Activated naive CD8-positive, alpha-beta T cell treated with anti-CD3 and anti-CD28 coated beads, Interleukin-2, amount 50 U/mL, for 24 hours (primary cell): ENCODE data around the gene LYZL2.
"Not testable (repeated sequence)": the region's sequence is repeated elsewhere in the genome, so short reads cannot be mapped to it uniquely, and the experiment has no call there.

Experiments used
- ATAC-seq: fragments of 150-1000 bp; cut with Tn5 transposase; one replicate; pipeline ENCODE4 v1.10.0; 2021
- DNase-seq: peaks from one replicate; pipeline ENCODE4 v3.0.0; 2021
- H3K27ac Mint-ChIP-seq: one replicate; pipeline ENCODE4 v1.8.0; 2021; ENCODE audit warnings: mild to moderate bottlenecking, mixed read lengths
- H3K27me3 Mint-ChIP-seq: one replicate; pipeline ENCODE4 v1.8.0; 2021; ENCODE audit warnings: mixed read lengths
- H3K36me3 Mint-ChIP-seq: one replicate; pipeline ENCODE4 v1.8.0; 2021; ENCODE audit warnings: low read depth, mixed read lengths
- H3K4me1 Mint-ChIP-seq: one replicate; pipeline ENCODE4 v1.8.0; 2021; ENCODE audit warnings: mixed read lengths
- H3K4me3 Mint-ChIP-seq: one replicate; pipeline ENCODE4 v1.8.0; 2021; ENCODE audit warnings: mild to moderate bottlenecking, moderate library complexity, mixed read lengths
- H3K9me3 Mint-ChIP-seq: one replicate; pipeline ENCODE4 v1.8.0; 2021; ENCODE audit warnings: mixed read lengths

Gene LYZL2

DNA sequence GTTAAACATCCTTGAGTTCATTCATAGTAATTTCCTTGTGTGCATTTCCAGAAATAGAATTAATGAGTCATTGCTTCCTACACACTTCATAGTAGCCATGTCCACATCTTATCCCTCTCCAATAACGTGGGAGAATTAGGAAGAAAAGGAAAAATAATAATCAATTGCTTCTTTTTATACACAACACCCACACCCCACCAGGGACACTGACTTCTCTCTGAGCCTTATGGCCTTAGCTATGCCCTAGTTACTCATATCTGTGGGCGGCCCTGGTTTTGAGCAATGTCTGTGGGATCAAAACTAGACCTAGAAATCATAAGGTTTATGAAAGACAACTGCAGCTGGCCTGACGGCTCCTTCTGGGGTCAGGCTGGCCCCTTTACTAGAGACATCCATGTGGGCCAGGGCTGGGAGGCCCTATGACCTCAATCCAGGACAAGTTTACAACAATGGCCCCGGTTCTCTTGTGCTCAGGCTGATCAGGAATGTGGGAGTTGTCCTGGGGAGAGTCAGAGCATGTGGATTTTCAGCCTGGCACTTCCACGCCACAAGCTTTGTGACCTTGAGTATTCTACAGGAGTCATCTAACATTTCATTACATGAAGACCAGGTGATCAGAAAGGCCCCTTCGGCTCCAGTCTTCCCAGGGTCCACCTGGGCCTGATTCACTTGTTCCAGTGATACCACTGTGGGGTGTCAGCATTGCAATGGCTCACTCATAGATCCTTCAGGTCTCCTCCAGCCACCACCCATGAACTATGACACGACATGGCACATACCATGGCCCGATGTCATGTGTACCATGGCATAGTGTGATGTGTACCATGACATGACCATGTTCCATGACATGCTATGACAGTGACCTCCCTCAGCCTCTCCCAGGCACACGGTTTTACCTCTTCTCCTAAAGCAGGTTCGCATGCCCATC lies 22.2 kb upstream of the LYZL2 start:
- H3K27ac Mint-ChIP-seq, H3K9me3 Mint-ChIP-seq, H3K4me3 Mint-ChIP-seq, H3K36me3 Mint-ChIP-seq: not testable (repeated sequence)
- ATAC-seq = peak; percentile 84
- peak; percentile 8 for DNase-seq
- H3K27me3 Mint-ChIP-seq = peaks cover 35% of the 10 kb centered on the region
- peaks cover 17% of the 10 kb centered on the region for H3K4me1 Mint-ChIP-seq

DNA sequence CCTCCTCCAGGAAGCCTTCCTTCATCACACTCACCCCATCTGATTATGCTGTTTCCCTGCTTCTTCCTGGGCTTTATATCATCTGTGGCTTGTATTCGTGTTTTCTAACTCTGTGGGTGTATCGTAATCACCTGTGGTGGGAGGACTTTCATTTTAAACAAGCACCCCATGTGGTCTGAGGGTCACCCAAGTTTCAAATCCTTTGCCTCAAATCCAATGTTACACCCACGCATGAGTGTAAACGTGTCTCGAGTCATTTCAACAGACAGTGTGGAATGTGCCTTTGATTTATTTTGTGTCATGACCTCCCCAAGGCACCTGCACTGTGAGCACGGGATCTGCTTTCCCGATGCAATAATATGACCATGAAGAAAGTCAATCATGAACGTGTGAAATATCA lies 17.5 kb upstream of the LYZL2 start:
- ATAC-seq (peak; percentile 16), DNase-seq (peak; percentile 6)
- Mint-ChIP-seq H3K4me1 (peaks cover 17% of the 10 kb centered on the region), H3K9me3 (no peaks in the 10 kb centered on the region), H3K4me3 (no peak overlapping the region), H3K27me3 (peaks cover 37% of the 10 kb centered on the region), H3K27ac (no peak overlapping the region), H3K36me3 (no peaks in the 10 kb centered on the region)

DNA sequence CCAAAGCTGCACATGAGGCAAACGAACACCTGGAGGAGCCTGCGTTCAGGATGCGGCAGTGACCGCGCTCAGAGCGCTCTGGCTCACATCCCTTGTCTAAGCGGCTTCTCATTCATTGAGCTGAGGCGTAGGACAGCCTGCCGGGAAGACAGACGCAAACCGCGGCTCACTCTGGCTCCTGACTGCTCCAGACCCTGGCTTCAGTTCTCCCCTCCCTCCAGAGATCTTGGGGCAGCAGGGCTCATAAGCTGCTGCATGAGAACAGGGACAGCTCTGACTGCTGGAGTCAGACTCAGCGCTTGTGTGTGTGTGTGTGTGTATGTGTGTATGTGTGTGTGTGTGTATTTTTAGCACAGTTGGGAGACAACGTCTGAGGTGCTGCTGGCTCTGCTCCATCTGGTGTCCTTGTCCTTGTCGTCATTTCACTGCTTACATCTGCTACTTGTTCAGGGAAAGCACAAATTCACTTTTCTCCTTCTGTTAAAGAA lies 15.8 kb upstream of the LYZL2 start:
- no peak for ATAC-seq
- no peak overlapping the region for H3K27ac Mint-ChIP-seq
- DNase-seq = no peak
- H3K36me3 Mint-ChIP-seq = no peaks in the 10 kb centered on the region
- peaks cover 9% of the 10 kb centered on the region for H3K4me1 Mint-ChIP-seq
- H3K9me3 Mint-ChIP-seq = no peaks in the 10 kb centered on the region
- H3K4me3 Mint-ChIP-seq = no peak overlapping the region
- H3K27me3 Mint-ChIP-seq = peaks cover 47% of the 10 kb centered on the region

DNA sequence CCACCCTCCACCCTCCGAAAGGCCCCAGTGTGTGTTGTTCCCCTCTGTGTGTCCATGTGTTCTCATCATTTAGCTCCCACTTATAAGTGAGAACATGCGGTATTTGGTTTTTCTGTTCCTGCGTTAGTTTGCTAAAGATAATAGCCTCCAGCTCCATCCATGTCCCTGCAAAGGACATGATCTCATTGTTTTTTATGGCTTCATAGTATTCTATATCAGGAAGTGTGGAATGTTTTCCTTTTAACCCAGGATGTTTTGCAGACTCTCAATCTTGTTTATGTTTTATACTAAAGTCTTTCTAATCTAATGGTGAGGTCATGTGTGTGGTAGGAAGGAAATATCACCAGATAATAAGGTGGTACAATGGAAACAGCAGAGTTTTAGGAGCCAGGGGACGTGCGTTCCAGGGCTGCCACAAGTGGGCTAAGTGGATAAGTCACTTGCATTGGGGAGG lies 14.9 kb upstream of the LYZL2 start:
- not testable (repeated sequence) for H3K36me3 Mint-ChIP-seq, H3K27ac Mint-ChIP-seq, H3K9me3 Mint-ChIP-seq, H3K4me3 Mint-ChIP-seq, DNase-seq, ATAC-seq
- Mint-ChIP-seq H3K27me3 (peaks cover 51% of the 10 kb centered on the region), H3K4me1 (peaks cover 12% of the 10 kb centered on the region)

DNA sequence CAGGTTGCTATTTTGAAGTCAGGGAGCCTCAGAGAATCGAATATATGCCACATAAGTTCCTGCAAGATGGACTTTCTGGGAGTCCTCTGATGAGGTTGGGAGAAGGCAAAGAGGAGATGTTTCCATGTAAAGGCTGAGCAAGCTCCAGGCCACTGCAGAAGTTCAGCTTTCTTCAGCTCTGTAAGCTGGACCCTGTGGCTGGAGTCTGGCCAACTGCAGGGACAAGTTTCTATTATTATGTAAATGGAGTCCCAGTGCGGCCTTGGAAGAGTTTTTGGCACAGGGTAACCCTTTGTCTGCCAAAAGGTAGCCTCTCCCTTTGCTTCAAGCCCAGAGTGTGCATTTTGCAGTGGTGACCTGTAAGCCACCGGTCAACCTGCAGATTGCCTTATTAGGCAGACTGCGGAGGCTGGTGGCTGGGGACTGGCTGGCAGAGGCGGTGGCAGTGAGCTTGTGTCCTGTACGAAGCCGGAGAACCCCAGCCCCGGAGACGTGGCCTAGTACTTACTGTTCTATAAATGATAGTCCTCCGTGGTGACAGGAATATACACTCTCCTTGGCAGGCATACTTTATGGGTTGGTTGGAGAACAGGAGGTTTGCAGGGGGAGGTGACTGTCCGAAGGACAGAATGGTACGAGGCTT lies 14.1 kb upstream of the LYZL2 start:
- not testable (repeated sequence) for ATAC-seq, H3K9me3 Mint-ChIP-seq, DNase-seq, H3K27ac Mint-ChIP-seq, H3K4me3 Mint-ChIP-seq, H3K36me3 Mint-ChIP-seq
- H3K27me3 Mint-ChIP-seq = peaks cover 45% of the 10 kb centered on the region
- peaks cover 12% of the 10 kb centered on the region for H3K4me1 Mint-ChIP-seq

DNA sequence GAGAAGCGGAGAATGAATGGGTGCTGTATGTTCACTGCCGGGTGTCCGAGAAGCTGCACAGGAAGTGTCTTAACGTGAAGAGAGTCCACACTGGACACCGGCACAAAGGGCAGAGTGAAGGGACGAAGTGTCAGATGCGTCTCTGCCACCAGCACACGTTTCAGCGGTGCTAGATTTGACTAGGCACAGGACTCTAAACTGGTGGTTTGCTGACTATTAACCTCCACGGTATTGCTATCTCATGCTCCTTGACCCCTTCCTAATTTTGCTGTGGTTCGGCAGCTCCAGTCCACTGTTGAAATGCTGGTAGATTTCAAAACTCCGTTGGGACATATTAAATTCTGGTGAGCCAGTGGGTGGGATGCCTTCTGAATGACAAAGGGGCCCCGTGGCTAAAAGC lies 13.3 kb upstream of the LYZL2 start:
- Mint-ChIP-seq H3K4me1 (peaks cover 12% of the 10 kb centered on the region), H3K27me3 (peaks cover 45% of the 10 kb centered on the region)
- ATAC-seq, H3K36me3 Mint-ChIP-seq, H3K9me3 Mint-ChIP-seq, H3K4me3 Mint-ChIP-seq, H3K27ac Mint-ChIP-seq, DNase-seq: not testable (repeated sequence)

DNA sequence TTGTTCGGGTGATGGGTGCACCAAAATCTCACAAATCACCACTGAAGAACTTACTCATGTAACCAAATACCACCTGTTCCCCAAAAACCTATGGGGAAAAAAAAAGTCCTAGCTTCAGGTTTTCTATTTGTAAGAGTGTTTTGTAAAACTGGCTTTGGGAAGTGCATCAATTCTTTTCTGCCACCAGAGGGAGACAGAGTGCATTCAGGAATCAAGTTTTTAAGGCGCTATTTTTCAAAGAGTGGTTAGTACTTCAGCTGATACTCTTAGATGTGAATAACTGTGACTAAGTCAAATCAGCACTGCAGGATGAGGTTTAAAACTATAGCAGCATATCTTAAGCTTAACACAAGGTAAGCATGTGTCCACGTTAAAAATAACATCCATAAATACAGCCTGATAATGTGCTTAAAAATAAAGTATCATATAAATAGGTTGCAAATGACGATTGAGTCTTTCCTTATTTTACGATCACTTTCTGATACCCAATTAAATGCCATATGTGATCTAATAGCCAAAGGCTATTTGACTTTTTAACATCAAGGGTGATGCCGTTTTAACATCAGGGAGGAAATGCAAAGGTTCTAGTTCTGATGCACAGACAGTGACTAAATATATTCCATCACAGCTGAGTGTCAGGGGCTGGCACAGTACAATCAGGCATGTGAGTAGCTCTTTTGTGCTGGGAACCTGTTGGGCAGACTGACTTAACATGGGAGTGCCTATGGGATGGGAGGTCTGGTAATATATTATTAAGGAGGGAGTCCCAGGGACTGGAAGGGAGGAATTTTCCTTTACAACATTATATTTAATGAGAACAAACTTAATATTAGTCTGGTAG lies 10.6 kb upstream of the LYZL2 start:
- no peak overlapping the region for H3K27ac Mint-ChIP-seq
- peak; percentile 15 for DNase-seq
- ATAC-seq = no peak
- peaks cover 31% of the 10 kb centered on the region for H3K27me3 Mint-ChIP-seq
- no peaks in the 10 kb centered on the region for H3K9me3 Mint-ChIP-seq
- H3K36me3 Mint-ChIP-seq = no peaks in the 10 kb centered on the region
- H3K4me3 Mint-ChIP-seq = no peak overlapping the region
- H3K4me1 Mint-ChIP-seq = peaks cover 3% of the 10 kb centered on the region

DNA sequence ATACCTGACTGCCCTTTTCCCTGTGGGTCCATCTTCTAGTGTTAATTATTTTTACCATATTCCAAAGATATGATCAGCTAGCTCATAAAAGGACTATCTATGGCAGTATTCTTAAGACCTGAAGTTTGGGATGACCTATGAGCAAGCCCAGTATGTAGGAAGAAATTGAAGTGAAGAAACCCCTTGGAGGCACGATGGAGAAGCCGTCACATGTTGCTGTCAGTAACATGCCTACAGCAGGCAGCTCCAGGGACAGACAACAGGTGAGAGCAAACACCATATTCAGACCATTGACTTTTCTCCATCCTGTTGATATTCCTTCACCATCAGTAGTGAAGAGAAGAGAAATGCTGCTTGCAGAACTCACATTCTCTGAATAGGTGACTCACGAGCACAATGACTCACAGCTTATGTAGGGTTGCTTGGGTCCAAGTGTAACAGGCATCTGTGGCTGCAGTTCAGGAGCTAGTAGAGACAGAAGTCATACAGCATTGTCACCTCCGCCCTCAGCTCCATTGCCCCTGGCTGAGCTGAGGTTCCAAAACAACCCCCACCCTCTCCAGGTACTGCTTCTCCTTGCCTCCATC lies 8.4 kb upstream of the LYZL2 start:
- peaks cover 3% of the 10 kb centered on the region for H3K4me1 Mint-ChIP-seq
- H3K4me3 Mint-ChIP-seq = no peak overlapping the region
- H3K27ac Mint-ChIP-seq = no peak overlapping the region
- H3K9me3 Mint-ChIP-seq = no peaks in the 10 kb centered on the region
- no peaks in the 10 kb centered on the region for H3K36me3 Mint-ChIP-seq
- peaks cover 31% of the 10 kb centered on the region for H3K27me3 Mint-ChIP-seq
- peak; percentile 94 for ATAC-seq
- no peak for DNase-seq

DNA sequence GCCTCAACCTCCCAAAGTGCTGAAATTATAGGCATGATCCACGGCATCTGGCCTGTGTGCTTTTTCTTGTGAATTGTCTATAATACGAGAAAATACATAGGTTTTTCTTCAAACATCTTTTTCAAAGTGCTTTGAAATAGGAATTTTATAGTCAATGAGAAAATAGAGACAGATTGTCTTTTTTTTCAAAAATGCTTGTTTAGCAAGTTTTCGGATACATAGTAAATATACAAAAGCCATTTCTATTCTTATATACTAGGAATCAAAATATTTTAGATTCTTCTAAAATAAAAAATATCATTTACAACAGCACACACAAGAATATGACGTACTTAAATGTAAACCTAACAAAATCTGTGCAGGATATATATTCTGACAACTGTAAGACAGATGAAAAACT lies 1.6 kb upstream of the LYZL2 start:
- DNase-seq = no peak
- H3K4me1 Mint-ChIP-seq = no peaks in the 10 kb centered on the region
- H3K4me3 Mint-ChIP-seq = no peak overlapping the region
- H3K27me3 Mint-ChIP-seq = peaks cover 23% of the 10 kb centered on the region
- no peaks in the 10 kb centered on the region for H3K9me3 Mint-ChIP-seq
- no peak overlapping the region for H3K27ac Mint-ChIP-seq
- no peak for ATAC-seq
- no peaks in the 10 kb centered on the region for H3K36me3 Mint-ChIP-seq

DNA sequence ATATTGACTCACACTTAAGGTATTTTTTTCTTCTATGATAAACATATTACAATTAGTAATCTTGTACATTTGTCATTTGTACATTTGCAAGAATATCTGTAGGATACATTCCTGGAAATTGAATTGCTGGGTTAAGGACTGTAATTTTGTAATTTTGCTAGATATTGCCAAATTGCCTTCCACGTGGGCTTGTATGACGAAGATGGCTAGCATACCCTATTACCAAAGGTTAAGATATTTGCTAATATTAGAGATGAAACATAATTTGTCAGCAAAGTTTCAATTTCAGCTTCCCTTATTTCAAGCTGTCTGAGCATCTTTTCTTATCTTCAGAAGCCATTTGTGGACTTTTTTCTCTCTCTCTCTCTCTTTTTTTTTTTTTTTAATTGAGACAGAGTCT lies 1.0 kb upstream of the LYZL2 start:
- Mint-ChIP-seq H3K4me1 (no peaks in the 10 kb centered on the region), H3K9me3 (no peaks in the 10 kb centered on the region), H3K4me3 (no peak overlapping the region), H3K27me3 (peaks cover 23% of the 10 kb centered on the region), H3K27ac (no peak overlapping the region), H3K36me3 (no peaks in the 10 kb centered on the region)
- ATAC-seq (no peak), DNase-seq (no peak)

DNA sequence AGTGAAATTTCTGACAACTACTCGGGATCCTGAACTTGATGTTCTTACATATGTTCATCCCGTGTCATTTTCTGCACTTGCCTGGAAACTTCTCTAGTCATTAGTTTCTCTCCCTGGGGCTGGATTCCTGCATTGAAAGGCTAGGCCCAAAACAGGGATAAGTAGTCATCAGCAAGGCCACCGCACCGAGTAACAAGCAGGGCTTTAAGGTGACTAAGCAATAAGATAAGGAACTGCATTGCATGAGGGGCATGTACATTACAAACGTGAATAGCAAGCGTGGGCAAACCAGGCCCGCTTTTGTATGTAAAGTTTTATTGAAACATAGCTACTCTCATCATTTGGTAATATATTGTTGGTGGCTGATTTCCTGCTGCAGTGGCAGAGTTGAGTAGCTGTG lies 977 bp downstream of the LYZL2 start:
- H3K36me3 Mint-ChIP-seq, H3K4me1 Mint-ChIP-seq, H3K9me3 Mint-ChIP-seq, ATAC-seq, H3K27ac Mint-ChIP-seq, DNase-seq, H3K4me3 Mint-ChIP-seq: not testable (repeated sequence)
- peaks cover 15% of the 10 kb centered on the region for H3K27me3 Mint-ChIP-seq

DNA sequence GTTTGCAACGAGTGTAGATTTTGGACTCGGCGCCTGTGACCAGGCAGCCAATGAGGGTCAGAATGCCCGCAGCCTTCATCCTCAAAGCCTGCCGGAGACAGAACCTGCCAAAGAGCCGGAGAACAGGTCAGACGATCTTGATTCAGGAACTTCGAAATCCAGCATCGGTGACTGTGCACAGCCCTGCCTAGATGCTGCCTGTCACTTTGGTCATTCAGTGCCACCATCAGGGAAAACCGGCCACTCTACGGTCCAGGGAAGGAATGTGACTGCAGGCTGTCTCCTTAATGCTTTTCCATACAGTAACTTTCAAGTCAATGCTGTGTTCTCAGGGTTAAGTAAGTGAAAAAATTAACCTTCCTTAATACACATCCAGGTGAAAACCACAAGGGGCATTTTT lies 2.7 kb downstream of the LYZL2 start:
- H3K4me1 Mint-ChIP-seq, H3K9me3 Mint-ChIP-seq, H3K36me3 Mint-ChIP-seq, H3K27me3 Mint-ChIP-seq, DNase-seq, H3K4me3 Mint-ChIP-seq, H3K27ac Mint-ChIP-seq, ATAC-seq: not testable (repeated sequence)

DNA sequence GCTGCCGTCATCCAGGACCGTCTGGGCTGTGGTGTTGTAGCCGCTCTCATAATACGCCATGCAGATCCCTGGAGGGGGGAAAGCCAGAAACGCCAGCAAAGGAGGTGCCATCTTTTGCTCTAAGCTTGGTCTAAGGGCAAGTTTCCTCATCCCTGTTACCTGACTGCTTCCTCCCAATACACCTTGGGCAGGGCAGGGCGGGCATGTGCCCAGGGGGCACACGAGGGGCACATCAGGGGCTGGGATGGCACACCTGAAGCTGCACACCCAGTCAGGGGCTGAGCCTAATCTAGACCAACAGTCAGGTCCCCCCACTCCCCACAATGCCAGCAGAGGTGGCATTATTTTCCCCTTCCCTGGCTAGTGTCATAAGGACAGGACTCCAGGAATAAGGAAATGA lies 3.4 kb downstream of the LYZL2 start:
- H3K27me3 Mint-ChIP-seq, H3K27ac Mint-ChIP-seq: not testable (repeated sequence)

DNA sequence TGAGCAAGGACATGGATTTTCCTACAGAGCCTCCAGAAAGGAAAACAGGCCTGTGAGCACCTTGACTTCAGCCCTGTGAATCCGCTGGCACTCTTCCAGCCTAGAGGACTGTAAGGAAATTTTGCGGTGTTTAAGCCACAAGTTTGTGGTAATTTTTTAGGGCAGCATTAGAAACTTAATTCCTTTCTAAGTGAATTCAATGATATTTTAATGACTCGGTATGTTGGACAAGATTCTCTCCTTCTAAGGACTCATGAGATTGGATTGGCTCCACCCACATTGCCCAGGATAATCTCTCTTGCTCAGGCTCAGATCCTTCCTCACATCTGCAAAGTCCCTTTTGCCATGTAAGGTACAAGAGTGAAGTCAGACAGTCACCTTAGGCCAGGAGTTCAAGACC lies 4.5 kb downstream of the LYZL2 start:
- Mint-ChIP-seq H3K27me3 (no peaks in the 10 kb centered on the region), H3K4me3 (no peak overlapping the region), H3K27ac (no peak overlapping the region), H3K36me3 (no peaks in the 10 kb centered on the region), H3K4me1 (no peaks in the 10 kb centered on the region), H3K9me3 (no peaks in the 10 kb centered on the region)
- DNase-seq = no peak
- ATAC-seq = no peak

More for the DNA sequence above, 3.4 kb downstream of the LYZL2 start:
- DNase-seq, H3K4me1 Mint-ChIP-seq, H3K36me3 Mint-ChIP-seq, H3K9me3 Mint-ChIP-seq, ATAC-seq, H3K4me3 Mint-ChIP-seq: not testable (repeated sequence)
